GM12801 (cell line): Measurements from ENCODE around the gene SPIRE1.

Experiments
- TF ChIP-seq, protein P1 (sequence below): IDR thresholded peaks from one replicate; pipeline ENCODE4 v1.5.1; 2011; ENCODE audit warnings: control low read depth; ENCODE audit not compliant: insufficient read length; ENCODE audit errors: extremely low read depth

Gene SPIRE1

DNA sequence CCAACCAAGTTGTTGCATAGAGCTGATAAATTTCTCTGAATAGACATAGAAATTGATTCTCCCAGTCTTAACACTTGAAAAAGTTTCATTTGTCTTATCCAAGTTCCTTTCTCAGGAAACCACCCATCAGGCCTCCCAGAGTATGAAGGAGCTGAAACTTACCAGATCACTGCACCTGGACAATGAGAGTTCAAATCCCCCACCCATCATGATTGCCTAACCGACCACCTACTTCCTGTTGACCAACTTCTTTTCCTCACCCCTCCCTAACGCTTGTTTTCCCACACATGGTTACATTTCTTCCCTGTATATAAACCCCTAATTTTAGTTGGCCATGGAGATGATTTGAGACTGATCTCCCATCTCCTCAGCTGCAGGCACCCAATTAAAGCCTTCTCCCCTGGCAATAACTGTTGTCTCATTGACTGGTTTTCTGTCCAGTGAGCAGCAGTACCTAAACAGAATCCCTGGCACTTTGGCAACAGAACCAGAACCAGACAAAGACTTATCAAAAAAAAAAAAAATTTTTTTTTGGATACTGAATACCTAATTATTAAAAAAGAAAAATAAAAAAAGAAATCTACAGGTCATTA lies 103.0 kb downstream of the SPIRE1 start:
- TF ChIP-seq, protein P1, sequence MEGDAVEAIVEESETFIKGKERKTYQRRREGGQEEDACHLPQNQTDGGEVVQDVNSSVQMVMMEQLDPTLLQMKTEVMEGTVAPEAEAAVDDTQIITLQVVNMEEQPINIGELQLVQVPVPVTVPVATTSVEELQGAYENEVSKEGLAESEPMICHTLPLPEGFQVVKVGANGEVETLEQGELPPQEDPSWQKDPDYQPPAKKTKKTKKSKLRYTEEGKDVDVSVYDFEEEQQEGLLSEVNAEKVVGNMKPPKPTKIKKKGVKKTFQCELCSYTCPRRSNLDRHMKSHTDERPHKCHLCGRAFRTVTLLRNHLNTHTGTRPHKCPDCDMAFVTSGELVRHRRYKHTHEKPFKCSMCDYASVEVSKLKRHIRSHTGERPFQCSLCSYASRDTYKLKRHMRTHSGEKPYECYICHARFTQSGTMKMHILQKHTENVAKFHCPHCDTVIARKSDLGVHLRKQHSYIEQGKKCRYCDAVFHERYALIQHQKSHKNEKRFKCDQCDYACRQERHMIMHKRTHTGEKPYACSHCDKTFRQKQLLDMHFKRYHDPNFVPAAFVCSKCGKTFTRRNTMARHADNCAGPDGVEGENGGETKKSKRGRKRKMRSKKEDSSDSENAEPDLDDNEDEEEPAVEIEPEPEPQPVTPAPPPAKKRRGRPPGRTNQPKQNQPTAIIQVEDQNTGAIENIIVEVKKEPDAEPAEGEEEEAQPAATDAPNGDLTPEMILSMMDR = no peak

DNA sequence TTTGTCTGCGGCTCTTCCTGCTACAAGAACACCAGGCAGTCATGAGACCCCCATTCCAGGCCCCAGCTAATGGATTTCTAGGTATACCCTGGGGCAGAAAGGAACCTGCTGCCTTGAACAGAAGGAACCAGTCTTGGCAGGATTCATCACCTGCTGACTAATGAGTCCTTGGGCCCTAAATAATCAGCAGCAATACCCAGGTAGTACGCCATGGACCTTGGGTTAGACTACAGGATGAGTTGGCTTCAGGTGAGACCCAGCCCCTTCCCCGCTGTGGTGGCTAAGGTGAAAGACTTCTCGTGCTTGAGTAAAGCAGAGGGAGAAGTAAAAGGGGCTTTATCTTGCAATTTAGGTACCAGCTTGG lies 105.0 kb downstream of the SPIRE1 start:
- TF ChIP-seq, protein P1 = no peak

DNA sequence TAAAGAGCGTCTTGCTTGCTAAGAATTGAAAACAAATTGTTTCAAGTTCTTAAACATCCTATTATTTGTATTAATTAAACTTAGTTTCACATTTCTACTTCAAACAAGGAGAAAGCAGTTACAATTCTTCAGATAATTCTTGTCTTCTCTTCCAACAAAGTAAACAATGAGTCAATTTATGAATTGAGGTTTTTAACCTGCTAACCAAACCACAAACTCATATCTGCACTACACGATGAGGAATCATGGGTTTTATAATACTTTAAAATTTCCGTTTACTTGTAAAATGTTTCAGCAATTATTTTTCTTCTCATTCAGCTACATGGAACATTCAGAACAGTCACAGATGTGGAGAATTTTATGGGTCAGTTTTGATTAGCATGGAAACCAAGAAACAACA lies 114.2 kb downstream of the SPIRE1 start:
- TF ChIP-seq, protein P1 = no peak

DNA sequence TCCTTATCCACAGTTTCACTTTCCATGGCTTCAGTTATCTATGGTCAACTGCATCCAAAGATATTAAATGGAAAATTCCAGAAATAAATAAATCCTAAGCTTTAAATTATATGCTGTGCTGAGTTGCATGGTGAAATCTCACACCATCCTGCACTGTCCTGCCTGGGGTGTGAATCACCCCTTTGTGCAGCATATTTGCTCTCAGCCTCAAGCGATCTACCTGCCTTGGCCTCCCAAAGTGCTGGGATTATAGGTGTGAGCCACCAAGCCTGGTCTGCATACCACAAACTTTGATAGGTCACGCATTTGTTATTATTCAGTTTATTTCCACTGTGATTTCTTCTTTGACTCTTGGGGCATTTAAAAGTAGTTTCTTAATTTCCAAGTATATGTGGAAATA lies 117.2 kb downstream of the SPIRE1 start:
- TF ChIP-seq, protein P1 = no peak

DNA sequence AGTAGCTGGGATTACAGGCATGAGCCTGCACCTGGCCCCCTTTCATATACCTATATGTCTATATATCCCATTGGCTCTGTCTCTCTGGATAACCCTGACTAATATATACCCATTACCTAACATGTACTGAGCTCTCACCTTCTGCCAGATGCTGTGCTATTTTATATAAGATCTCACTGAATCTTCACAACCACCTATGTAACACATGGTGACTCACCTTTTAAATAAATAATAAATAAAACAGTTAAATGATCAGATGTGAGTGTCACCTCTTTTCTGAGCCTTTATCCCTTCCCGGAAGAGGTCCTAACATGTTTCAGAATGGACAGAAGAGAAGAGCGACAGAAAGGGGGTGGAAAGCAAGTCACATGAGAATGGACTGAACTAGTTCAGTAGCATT lies 123.1 kb downstream of the SPIRE1 start:
- TF ChIP-seq, protein P1 = no peak

DNA sequence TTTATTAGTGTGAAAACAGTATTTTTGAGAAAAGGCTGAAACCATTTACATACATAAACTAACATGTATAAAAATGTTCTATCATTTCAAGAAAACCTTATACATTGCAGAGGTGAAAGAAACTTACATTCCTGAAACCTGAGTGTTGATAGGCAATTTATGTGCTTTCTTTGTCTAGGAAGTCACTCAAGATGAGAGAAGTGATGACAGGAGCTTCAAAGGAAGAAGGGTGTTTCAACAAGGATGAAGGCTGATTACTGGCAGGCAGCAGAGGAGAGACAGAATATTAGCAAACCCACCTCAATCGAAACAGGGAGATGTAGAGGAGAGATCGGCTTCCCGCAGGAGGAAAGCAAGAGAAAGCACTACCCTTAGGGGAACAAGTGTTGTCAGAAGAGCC lies 125.2 kb downstream of the SPIRE1 start:
- TF ChIP-seq, protein P1 = no peak

DNA sequence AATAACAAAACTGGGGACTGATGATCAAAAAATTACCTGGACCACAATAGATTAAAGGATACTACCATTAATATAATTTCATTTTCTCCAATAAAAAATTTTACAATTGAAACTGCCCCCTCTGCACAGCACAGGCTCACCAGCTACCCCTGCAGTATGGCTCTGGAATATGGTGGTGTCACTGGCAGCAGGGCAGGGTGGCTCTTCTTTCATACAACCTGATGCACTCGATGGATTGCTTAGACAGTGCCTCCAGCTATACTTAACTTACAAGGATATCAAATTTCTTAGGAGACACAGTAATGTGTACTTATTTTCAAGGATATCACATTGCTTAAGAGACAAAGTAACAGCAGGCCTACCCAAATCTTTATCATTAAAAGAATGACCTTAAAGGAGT lies 126.2 kb downstream of the SPIRE1 start:
- TF ChIP-seq, protein P1 = no peak

DNA sequence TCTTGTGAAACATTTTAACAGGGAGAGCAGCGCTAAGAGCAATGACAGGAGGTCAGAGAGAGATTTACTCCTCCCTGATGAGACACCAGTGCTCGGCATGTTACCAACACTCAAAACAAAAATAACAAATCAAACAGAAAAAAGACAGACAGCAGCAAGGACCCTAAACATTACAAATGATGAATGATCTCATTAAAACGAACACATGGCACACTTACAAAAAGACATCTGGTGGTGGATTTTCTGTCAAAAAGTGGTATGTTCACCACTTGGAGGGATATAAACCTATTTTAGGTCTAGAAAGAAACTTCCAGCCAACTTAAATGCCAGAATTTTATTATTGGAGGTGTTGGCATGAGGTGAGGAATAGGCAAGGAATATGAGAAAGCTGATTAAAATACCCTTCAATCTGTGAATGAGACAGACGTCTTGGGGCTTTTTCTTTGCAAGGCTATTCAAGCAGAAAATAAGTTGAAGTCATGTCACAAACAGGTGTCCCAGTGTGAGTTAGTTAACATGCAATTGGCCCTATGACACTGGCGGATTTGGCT lies 137.4 kb downstream of the SPIRE1 start:
- TF ChIP-seq, protein P1 = no peak
